Measurements from ENCODE around the gene SETD2.

GRCh38 chr3:47054412-47054811 is 109.5 kb downstream of the SETD2 start:
- TF ChIP-seq, protein P1, sequence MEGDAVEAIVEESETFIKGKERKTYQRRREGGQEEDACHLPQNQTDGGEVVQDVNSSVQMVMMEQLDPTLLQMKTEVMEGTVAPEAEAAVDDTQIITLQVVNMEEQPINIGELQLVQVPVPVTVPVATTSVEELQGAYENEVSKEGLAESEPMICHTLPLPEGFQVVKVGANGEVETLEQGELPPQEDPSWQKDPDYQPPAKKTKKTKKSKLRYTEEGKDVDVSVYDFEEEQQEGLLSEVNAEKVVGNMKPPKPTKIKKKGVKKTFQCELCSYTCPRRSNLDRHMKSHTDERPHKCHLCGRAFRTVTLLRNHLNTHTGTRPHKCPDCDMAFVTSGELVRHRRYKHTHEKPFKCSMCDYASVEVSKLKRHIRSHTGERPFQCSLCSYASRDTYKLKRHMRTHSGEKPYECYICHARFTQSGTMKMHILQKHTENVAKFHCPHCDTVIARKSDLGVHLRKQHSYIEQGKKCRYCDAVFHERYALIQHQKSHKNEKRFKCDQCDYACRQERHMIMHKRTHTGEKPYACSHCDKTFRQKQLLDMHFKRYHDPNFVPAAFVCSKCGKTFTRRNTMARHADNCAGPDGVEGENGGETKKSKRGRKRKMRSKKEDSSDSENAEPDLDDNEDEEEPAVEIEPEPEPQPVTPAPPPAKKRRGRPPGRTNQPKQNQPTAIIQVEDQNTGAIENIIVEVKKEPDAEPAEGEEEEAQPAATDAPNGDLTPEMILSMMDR (IDR thresholded peaks at IDR 0.05), result no peak
- no peak for TF ChIP-seq POLR2A (IDR thresholded peaks at IDR 0.05)

Measured in right lobe of liver (tissue), 4 donors.